Measurements from ENCODE around the gene SNED1. TPM values are rescaled to one million over a fixed set of nuclear protein-coding genes. Genes with fewer than 3 reads are reported as not detected.

The SNED1 gene
- total and polyA plus RNA-seq, 12 donors: 3.9 to 12.7 (median 6.3) TPM

- no peaks in the 10 kb centered on the region for H3K27me3 ChIP-seq
- H3K4me1 ChIP-seq: no peaks in the 10 kb centered on the region
- TF ChIP-seq CTCF (IDR thresholded peaks at IDR 0.05): no peak
- ATAC-seq (no peak), DNase-seq (no peak)
- peaks cover 0 to 17% (median 9%) of the 10 kb centered on the region in 11 donors for H3K9me3 ChIP-seq
- no peak overlapping the region for H3K4me3 ChIP-seq
- intact Hi-C loops (cut with DNase I): no loop called here
- WGBS, 2 donors: 71 to 77% methylated on average over 6 of the region's 6 CpGs
- no peak overlapping the region for H3K27ac ChIP-seq
- peaks cover 0 to 43% (median 17%) of the 10 kb centered on the region in 9 donors for H3K36me3 ChIP-seq
Observed at GRCh38 chr2:241047253-241048010, 49.0 kb downstream of the SNED1 start.

GRCh38 chr2:241048149-241048948 is 49.9 kb downstream of the SNED1 start:
- intact Hi-C loops (cut with DNase I): no loop called here
- DNase-seq (no peak), ATAC-seq (peak in 1 of 8 donors; percentile 29)
- H3K9me3 ChIP-seq: peaks cover 0 to 17% (median 9%) of the 10 kb centered on the region in 11 donors
- no peak for TF ChIP-seq CTCF (IDR thresholded peaks at IDR 0.05)
- no peak overlapping the region for H3K27ac ChIP-seq
- H3K27me3 ChIP-seq: no peaks in the 10 kb centered on the region
- H3K36me3 ChIP-seq: peaks cover 0 to 43% (median 17%) of the 10 kb centered on the region in 9 donors
- 93 to 94% methylated on average over 30 of the region's 30 CpGs for WGBS, 2 donors
- no peak overlapping the region for H3K4me3 ChIP-seq
- H3K4me1 ChIP-seq: no peaks in the 10 kb centered on the region

GRCh38 chr2:241048949-241049343 is 50.5 kb downstream of the SNED1 start:
- no peak overlapping the region for H3K4me3 ChIP-seq
- no peaks in the 10 kb centered on the region for H3K4me1 ChIP-seq
- intact Hi-C loops (cut with DNase I): no loop called here
- ATAC-seq (no peak), DNase-seq (no peak)
- no peak for TF ChIP-seq CTCF (IDR thresholded peaks at IDR 0.05)
- H3K9me3 ChIP-seq: peaks cover 0 to 17% (median 9%) of the 10 kb centered on the region in 11 donors
- no peak overlapping the region for H3K27ac ChIP-seq
- WGBS, 2 donors: 84 to 90% methylated on average over 11 of the region's 11 CpGs
- H3K27me3 ChIP-seq: no peaks in the 10 kb centered on the region
- peaks cover 0 to 46% (median 17%) of the 10 kb centered on the region in 9 donors for H3K36me3 ChIP-seq

GRCh38 chr2:241049739-241050623 is 51.6 kb downstream of the SNED1 start:
- TF ChIP-seq CTCF (IDR thresholded peaks at IDR 0.05): no peak
- ATAC-seq: peak in 2 of 8 donors; percentile 11 to 21
- H3K4me1 ChIP-seq: no peaks in the 10 kb centered on the region
- H3K4me3 ChIP-seq: no peak overlapping the region
- DNase-seq: peak in 1 of 2 donors; percentile 16
- peaks cover 0 to 9% (median 4%) of the 10 kb centered on the region in 11 donors for H3K9me3 ChIP-seq
- H3K27me3 ChIP-seq: no peaks in the 10 kb centered on the region
- intact Hi-C loops (cut with DNase I): no loop called here
- H3K27ac ChIP-seq: no peak overlapping the region
- peaks cover 0 to 46% (median 8%) of the 10 kb centered on the region in 9 donors for H3K36me3 ChIP-seq
- WGBS, 2 donors: 46 to 59% methylated on average over 38 of the region's 38 CpGs
